GM21786 (cell line): ENCODE data around the gene PC.

Experiments used
- ATAC-seq: cut with Tn5 transposase; IDR thresholded peaks from one replicate; pipeline ENCODE4 v1.9.1; 2021; ENCODE audit not compliant: unreplicated experiment

PC gene

GRCh38 chr11:66887526-66887925 is 70.7 kb downstream of the PC start:
- no peak for ATAC-seq

GRCh38 chr11:66886671-66887221 is 71.4 kb downstream of the PC start:
- ATAC-seq = no peak

GRCh38 chr11:66885950-66886440 is 72.2 kb downstream of the PC start:
- ATAC-seq = no peak

- ATAC-seq = no peak
Observed at GRCh38 chr11:66885469-66885868, 72.7 kb downstream of the PC start.

GRCh38 chr11:66884443-66884842 is 73.7 kb downstream of the PC start:
- no peak for ATAC-seq

- ATAC-seq = no peak
Observed at GRCh38 chr11:66883016-66883965, 74.9 kb downstream of the PC start.

GRCh38 chr11:66882561-66883015 is 75.6 kb downstream of the PC start:
- no peak for ATAC-seq

- ATAC-seq = no peak
Observed at GRCh38 chr11:66881927-66882452, 76.2 kb downstream of the PC start.

GRCh38 chr11:66881451-66881835 is 76.7 kb downstream of the PC start:
- no peak for ATAC-seq

GRCh38 chr11:66880496-66881450 is 77.4 kb downstream of the PC start:
- no peak for ATAC-seq

- no peak for ATAC-seq
Observed at GRCh38 chr11:66879999-66880398, 78.2 kb downstream of the PC start.

- no peak for ATAC-seq
Observed at GRCh38 chr11:66879583-66879982, 78.6 kb downstream of the PC start.

- ATAC-seq = no peak
Observed at GRCh38 chr11:66879000-66879399, 79.2 kb downstream of the PC start.

- ATAC-seq = no peak
Observed at GRCh38 chr11:66878474-66878873, 79.7 kb downstream of the PC start.

- ATAC-seq = no peak
Observed at GRCh38 chr11:66877588-66878385, 80.4 kb downstream of the PC start.

- no peak for ATAC-seq
Observed at GRCh38 chr11:66875378-66875777, 82.8 kb downstream of the PC start.

- no peak for ATAC-seq
Observed at GRCh38 chr11:66874232-66874631, 84.0 kb downstream of the PC start.

- no peak for ATAC-seq
Observed at GRCh38 chr11:66871521-66871901, 86.7 kb downstream of the PC start.

GRCh38 chr11:66870616-66871520 is 87.3 kb downstream of the PC start:
- ATAC-seq = no peak
